ENCODE data around the gene KRIT1. TPM values are rescaled to one million over a fixed set of nuclear protein-coding genes. Genes with fewer than 3 reads are reported as not detected.

KRIT1 gene
- total and polyA plus RNA-seq, 2 donors from 2014 or later: 15.2 to 48.7 TPM

- intact Hi-C loops (cut with DNase I): no loop called here
- H3K27ac ChIP-seq (ENCODE audit: low read depth in 2 of 2, low read length in 2 of 2): no peak overlapping the region
- FAIRE-seq: no peak
- no peak for DNase-seq
- H3K4me3 ChIP-seq (ENCODE audit: low read length in 3 of 3): no peak overlapping the region
- H3K9me3 ChIP-seq (ENCODE audit: control insufficient read depth in 2 of 3, insufficient read depth in 1 of 3, low read length in 3 of 3): no peaks in the 10 kb centered on the region
- no peak for TF ChIP-seq CTCF (IDR thresholded peaks at IDR 0.05; ENCODE audit: borderline replicate concordance, extremely low read depth, insufficient read depth)
- no peaks in the 10 kb centered on the region for H3K4me1 ChIP-seq (ENCODE audit: control insufficient read depth in 2 of 3, insufficient read depth in 2 of 3, low read depth in 1 of 3, low read length in 3 of 3)
- no peak overlapping the region for H3K9ac ChIP-seq (ENCODE audit: low read length in 3 of 3)
- H3K36me3 ChIP-seq (ENCODE audit: control insufficient read depth in 2 of 3, insufficient read depth in 3 of 3, low read length in 3 of 3): no peaks in the 10 kb centered on the region
- H3K27me3 ChIP-seq (ENCODE audit: control insufficient read depth, insufficient read depth, low read length): no peaks in the 10 kb centered on the region
Observed at GRCh38 chr7:92149736-92150239, 95.9 kb downstream of the KRIT1 start.

Small RNA genes lying within 50 kb of the gene (microRNA-seq; reads per million reads assigned to microRNA genes)
- gene MIR1285-1: not detected

Other genes with a start within 250 kb of the KRIT1 start
- 55.8 TPM for gene CYP51A1, start 111.4 kb downstream of the KRIT1 start, total RNA-seq
- 43.0 TPM for gene CYP51A1, start 111.4 kb downstream of the KRIT1 start, polyA plus RNA-seq (ENCODE audit: insufficient read depth, low read depth, low replicate concordance)
- 0.25 TPM for gene LRRD1, start 66.8 kb downstream of the KRIT1 start, total RNA-seq
- not detected for gene LRRD1, start 66.8 kb downstream of the KRIT1 start, polyA plus RNA-seq (ENCODE audit: insufficient read depth, low read depth, low replicate concordance)
- gene ANKIB1, start 60 bp upstream of the KRIT1 start, total RNA-seq: 59.0 TPM
- gene ANKIB1, start 60 bp upstream of the KRIT1 start, polyA plus RNA-seq (ENCODE audit: insufficient read depth, low read depth, low replicate concordance): 10.7 TPM
- 35.8 TPM for gene GATAD1, start 201.6 kb upstream of the KRIT1 start, total RNA-seq
- 17.5 TPM for gene GATAD1, start 201.6 kb upstream of the KRIT1 start, polyA plus RNA-seq (ENCODE audit: insufficient read depth, low read depth, low replicate concordance)
- not detected for gene ERVW-1, start 232.0 kb upstream of the KRIT1 start, total RNA-seq
- not detected for gene ERVW-1, start 232.0 kb upstream of the KRIT1 start, polyA plus RNA-seq (ENCODE audit: insufficient read depth, low read depth, low replicate concordance)

Measured in kidney (tissue), 14 donors.